Mammary epithelial cell (primary cell): Measurements from ENCODE around the gene YBX1.
A peak's percentile ranks its signal among the peaks of the same experiment; 100 is the strongest.

Experiments used
- EZH2 ChIP-seq: IDR thresholded peaks from 2 replicates; pipeline ENCODE4 v1.6.1; 2012; ENCODE audit warnings: low read length, inconsistent platforms, borderline replicate concordance
- TF ChIP-seq, protein P1 (sequence below), 2 donors: IDR thresholded peaks in 1 of 2; conservative IDR thresholded peaks in 1 of 2; 2 replicates each; pipeline ENCODE4 v1.5.1; 2011 to 2012; ENCODE audit warnings: inconsistent platforms in 2 of 2, low read length in 2 of 2, mild to moderate bottlenecking in 2 of 2, control low read depth in 1 of 2, low read depth in 1 of 2; ENCODE audit not compliant: insufficient read depth in 1 of 2; ENCODE audit errors: extremely low read depth in 1 of 2

GRCh38 chr1:42730988-42731387 is 48.8 kb downstream of the YBX1 start:
- TF ChIP-seq, protein P1, sequence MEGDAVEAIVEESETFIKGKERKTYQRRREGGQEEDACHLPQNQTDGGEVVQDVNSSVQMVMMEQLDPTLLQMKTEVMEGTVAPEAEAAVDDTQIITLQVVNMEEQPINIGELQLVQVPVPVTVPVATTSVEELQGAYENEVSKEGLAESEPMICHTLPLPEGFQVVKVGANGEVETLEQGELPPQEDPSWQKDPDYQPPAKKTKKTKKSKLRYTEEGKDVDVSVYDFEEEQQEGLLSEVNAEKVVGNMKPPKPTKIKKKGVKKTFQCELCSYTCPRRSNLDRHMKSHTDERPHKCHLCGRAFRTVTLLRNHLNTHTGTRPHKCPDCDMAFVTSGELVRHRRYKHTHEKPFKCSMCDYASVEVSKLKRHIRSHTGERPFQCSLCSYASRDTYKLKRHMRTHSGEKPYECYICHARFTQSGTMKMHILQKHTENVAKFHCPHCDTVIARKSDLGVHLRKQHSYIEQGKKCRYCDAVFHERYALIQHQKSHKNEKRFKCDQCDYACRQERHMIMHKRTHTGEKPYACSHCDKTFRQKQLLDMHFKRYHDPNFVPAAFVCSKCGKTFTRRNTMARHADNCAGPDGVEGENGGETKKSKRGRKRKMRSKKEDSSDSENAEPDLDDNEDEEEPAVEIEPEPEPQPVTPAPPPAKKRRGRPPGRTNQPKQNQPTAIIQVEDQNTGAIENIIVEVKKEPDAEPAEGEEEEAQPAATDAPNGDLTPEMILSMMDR (conservative IDR thresholded peaks at IDR 0.05 in 1 of 2, IDR thresholded peaks at IDR 0.05 in 1 of 2; ENCODE audit: extremely low read depth in 1 of 2, insufficient read depth in 1 of 2, low read depth in 1 of 2, low read length in 2 of 2), result peak; percentile 42 to 69
- no peak for TF ChIP-seq EZH2
